HG03039 (cell line): ENCODE results near the gene PAX5.

Experiments used
- ATAC-seq: cut with Tn5 transposase; IDR thresholded peaks from one replicate; pipeline ENCODE4 v1.9.1; 2021; ENCODE audit warnings: mild to moderate bottlenecking, moderate library complexity; ENCODE audit not compliant: unreplicated experiment

Gene PAX5

DNA sequence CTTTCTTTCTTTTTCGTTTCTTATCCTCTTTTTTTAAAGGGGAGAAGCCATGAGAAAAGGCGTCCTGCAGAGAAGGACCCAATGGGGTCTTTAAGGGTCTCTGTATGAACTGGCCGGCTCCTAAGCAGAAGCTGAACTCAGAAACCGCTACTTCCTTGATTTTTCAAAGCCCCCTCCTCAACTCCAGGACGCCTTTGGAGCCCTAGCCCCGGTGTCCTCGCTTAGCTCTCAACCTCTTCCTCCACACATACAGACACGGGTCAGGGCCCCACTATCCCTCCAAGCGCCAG is 8.3 kb downstream of the PAX5 start:
- ATAC-seq: no peak

GRCh38 chr9:37025071-37025822 is 8.8 kb downstream of the PAX5 start:
- ATAC-seq: no peak

GRCh38 chr9:37017546-37017945 is 16.5 kb downstream of the PAX5 start:
- no peak for ATAC-seq

DNA sequence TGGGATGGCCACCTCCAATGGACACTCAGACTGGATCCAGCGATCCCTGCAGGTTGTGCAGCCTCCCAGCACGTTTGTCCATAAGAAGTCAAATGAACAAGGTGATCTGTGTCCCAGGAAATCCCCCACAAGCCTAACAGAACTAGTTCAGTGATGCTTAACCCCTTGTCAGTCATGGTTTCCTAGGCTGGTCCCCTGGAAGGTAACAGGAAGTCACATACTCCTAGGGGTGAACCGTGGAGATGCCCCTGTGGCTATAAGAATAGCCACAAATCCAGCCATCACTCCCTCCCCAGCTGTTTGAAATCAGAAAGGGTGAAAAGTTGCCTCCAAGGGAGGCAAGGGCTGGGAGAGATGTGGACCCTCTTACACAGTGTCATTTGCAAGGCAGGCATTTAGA is 22.5 kb downstream of the PAX5 start:
- ATAC-seq: no peak

- no peak for ATAC-seq
Measured at GRCh38 chr9:37010976-37011375, 23.1 kb downstream of the PAX5 start.

DNA sequence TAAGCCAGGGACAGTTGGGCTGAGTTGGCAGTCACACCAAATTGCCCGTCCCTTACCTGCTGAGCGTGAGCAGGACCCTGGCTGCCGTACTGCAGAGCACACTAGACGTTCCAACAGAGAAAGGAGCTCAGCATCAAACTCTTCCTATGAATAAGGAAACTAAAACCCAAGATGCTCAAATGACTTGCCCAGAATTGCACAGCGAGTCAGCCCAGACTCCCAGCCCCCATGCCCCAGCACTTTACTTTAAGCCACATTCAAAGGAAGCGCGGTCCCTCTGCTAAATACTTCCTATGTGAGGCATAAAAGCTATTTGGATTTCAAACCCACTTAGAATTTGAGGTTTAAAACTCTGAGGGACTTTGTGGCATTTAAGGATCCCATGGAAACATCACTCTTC is 23.9 kb downstream of the PAX5 start:
- ATAC-seq: no peak

GRCh38 chr9:37007295-37007694 is 26.8 kb downstream of the PAX5 start:
- no peak for ATAC-seq

DNA sequence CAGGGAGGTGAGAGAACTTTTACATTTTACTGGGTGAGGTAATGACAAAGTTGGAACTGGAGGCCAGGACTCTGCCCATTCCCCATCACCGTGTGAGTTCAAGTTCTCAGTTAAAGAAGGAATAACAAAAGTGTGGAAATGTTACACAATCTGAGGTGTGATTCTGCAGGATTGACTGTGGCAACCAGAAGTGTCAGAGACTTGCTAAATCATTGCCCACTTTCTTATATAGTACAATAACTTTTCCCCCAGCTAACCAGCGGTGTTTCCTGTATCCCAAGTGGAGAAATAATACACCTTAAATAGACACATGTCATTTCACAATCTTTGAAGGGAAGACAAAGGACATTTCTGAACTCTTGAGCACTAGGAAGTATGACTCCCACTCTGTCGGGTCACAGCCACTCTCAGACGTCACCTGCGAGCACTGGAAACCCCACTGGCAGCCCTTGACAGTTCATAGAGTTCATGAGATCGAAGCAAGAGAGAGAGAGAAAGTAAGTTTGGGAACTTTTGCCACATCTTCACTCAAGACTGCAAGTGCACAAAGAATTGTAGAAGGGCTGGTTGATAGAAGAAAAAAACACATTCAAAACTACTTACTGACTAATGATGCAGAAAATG is 28.4 kb downstream of the PAX5 start:
- no peak for ATAC-seq

DNA sequence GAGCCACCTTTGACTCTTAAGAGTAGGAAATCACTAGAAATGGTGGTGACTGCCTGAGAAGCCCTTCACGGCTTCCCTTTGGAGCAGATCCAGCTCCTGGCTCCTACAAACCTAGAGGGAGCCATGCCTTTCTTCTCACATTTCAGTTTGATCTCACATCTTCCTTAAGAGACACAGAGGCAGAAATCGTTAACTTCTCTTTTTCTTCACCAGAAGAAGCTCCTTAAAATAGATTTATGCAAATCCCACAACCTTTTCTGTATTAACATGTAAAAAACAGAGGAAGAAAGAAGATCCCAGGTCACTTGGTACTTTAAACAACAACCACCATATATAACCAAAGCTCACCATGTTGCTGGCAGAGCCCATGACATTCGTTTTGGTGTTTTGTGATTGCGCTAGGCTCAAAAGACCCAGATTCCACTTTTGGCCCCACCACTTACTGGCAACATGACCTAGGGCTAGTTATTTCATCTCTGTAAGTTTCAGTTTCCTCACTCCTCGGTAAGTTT is 29.6 kb downstream of the PAX5 start:
- ATAC-seq: no peak

- ATAC-seq: no peak
Measured at GRCh38 chr9:37002413-37003217, 31.5 kb downstream of the PAX5 start.

DNA sequence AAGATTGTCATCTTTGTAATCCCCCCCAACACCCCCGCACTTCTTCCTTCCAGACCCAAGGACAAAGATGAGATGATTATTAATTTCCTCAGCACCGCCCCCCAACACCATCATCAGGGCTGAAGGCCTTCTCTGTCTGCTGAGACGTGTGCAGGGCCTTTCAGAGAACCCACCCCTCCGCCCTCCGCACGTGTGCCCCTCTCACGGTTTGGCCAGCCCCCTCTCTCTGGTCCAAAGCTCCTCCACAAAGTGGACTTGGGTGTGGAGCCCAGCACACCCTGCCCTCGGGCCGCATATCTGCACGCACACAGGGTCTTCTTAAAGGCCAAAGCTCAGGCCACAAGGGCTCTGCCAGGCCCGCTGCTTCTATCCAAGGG is 32.0 kb downstream of the PAX5 start:
- ATAC-seq: no peak

- ATAC-seq: no peak
Measured at GRCh38 chr9:37001459-37001858, 32.6 kb downstream of the PAX5 start.

GRCh38 chr9:36999728-37000333 is 34.2 kb downstream of the PAX5 start:
- ATAC-seq: no peak

DNA sequence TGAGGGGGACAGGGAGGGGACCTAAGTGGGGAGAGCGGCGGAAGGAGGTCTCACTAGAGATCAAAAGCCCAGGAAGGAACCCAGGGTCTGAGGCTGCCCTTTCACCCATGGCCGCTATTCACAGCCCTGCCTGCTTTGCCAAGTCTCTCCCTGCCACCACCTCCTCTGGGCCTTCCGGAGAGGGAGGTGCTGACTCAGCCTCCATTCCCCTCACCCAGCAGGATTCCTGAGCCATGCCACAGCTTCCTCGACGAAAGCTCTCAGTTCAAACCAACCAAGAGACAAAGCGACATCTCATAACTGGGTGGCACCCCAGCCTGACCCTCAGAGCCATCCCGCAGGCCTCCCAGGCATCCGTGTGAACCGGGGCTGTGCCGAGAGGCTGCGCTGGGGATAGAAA is 36.7 kb downstream of the PAX5 start:
- no peak for ATAC-seq

DNA sequence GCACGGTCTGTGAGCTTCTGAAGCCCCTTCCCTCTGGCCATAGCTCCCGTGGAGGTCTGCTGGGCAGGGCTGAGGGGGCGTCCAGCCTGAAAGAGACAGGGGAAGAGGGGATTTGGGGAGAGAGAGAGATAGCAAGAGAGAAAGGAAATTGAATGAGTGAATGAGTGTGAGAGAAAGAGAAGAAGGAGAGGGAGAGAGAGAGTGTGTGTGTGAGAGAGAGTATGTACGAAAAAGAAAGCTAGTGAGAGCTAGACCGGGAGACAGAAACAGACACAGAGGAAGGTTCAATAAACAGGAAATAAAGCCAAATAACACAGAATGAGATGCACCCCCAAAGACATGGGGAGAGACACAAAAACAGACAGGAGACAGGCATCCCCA is 37.4 kb downstream of the PAX5 start:
- ATAC-seq: no peak

- ATAC-seq: no peak
Measured at GRCh38 chr9:36995927-36996705, 38.0 kb downstream of the PAX5 start.

- peak; percentile 37 for ATAC-seq
Measured at GRCh38 chr9:36993933-36994764, 39.9 kb downstream of the PAX5 start.

DNA sequence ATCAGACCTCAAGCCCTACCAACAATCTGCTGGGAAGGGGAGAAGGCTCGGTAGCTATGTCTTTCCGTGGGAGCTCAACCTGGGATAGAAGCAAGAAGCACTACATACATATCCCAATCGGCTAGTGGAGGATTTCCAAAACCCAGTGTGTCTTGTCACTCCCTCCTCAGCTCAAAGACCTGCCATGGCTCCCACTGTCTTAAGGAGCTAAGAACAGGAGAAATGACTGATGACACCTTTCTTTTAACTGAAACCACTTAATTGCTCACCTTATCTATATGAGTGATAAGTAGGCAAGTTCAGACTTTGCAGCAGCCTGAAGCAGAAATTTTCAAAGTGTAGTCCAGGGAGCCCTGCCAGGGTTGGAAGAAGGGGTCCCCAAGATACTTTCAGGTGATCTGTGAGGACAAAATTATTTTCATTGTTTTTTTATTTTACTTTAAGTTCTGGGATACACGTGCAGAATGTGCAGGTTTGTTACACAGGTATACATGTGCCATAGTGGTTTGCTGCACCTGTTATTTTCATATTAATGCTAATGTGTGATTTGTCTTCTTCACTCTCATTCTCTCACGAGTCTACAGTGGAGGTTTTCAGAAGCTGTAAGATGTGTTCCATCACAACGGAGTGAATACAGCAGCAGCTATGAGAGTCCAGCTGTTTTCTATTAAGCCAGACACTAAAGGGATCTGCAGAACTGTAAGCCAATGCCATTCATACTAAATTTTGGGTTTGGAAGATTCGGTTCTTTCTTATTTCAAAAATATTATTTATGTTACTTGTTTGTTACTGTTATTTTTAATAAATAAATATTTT is 41.4 kb downstream of the PAX5 start:
- no peak for ATAC-seq

DNA sequence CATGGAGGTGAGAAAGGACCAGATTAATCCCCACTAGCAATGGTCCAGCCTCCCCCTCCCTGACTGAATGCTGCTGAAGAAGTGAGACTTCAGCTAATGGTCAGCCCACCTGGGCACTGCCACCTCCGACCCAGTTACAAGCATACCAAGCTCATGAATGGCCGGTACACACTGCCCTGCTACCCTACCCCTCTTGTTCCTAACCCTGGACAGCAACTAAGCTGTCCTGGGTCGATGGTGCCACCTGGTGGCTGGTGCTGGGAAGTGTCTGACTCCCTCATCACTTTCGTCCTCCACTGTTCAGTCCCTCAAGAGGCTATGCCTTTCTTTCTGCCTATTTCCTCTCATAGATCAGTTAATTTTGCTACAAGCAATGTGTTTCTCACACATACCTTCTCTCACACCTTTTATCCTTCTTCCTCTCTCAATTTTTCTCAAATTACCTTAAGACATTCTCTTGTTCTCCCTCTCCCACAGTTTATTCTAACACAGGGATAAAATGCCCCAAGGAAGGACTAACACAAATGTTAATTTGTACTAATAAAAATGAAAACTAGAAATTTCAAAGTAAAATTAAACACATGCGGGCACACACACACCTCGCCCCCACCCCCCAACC is 42.4 kb downstream of the PAX5 start:
- no peak for ATAC-seq
